ENCODE data around the gene PATE3. TPM values are rescaled to one million over a fixed set of nuclear protein-coding genes. Genes with fewer than 3 reads are reported as not detected.

PATE3 gene
- not detected in 2 replicates for total RNA-seq

DNA sequence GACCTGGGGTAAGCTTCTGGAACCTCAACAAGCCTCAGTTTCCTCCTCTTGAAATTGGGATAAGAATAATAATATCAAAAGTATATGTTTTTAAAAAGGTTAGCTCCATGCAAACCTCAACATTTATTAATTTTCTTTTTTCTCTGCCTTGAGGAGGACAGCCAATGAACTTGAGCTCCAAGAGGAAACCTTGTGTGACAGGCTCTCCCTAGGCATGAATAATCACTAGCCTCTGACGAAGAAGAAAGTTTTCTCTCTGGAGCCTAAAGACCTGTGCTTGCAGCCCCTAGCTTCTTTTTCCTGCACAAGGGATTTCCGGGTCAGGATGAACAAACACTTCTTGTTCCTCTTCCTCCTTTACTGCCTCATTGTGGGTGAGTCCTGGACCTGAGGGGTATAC lies at the start of gene PATE3:
PATE3 (plus strand) TSS at position 301 of the 400 bp plus-strand sequence; CDS start at position 326, 25 bp downstream.
- intact Hi-C loops (cut with micrococcal nuclease), result no loop called here
- Mint-ChIP-seq H3K27me3 (ENCODE audit: low read depth) (no peaks in the 10 kb centered on the region), H3K36me3 (ENCODE audit: low read depth) (no peaks in the 10 kb centered on the region), H3K9me3 (no peaks in the 10 kb centered on the region), H3K4me3 (ENCODE audit: low read depth) (no peak within 1 kb of the TSS), H3K27ac (no peak within 1 kb of the TSS), H3K4me1 (ENCODE audit: low read depth) (peaks cover 2% of the 10 kb centered on the region)
- DNase-seq (ENCODE audit: low spot score), result no peak

DNA sequence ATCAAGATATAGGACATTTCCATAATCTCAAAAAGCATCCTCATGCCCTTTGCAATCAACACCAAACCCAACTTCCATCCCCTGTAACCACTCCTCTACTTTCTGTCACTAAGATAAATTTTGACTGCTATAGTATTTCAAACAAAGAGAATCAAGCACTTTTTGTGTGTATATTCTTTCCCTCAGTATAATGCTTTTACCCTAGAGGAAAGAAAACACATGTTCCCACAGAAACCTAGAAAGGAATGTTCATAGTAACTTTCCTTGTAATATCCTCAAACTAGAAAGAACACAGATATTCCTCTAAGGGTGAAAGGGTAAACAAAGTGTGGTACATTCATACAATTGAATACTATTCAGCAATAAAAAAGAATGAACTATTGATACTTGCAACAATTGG lies 47.3 kb upstream of the PATE3 start:
- Mint-ChIP-seq H3K27ac (no peak overlapping the region), H3K4me3 (ENCODE audit: low read depth) (no peak overlapping the region), H3K27me3 (ENCODE audit: low read depth) (peaks cover 18% of the 10 kb centered on the region), H3K36me3 (ENCODE audit: low read depth) (no peaks in the 10 kb centered on the region), H3K4me1 (ENCODE audit: low read depth) (no peaks in the 10 kb centered on the region), H3K9me3 (no peaks in the 10 kb centered on the region)
- DNase-seq (ENCODE audit: low spot score), result no peak
- intact Hi-C loops (cut with micrococcal nuclease), result no loop called here

DNA sequence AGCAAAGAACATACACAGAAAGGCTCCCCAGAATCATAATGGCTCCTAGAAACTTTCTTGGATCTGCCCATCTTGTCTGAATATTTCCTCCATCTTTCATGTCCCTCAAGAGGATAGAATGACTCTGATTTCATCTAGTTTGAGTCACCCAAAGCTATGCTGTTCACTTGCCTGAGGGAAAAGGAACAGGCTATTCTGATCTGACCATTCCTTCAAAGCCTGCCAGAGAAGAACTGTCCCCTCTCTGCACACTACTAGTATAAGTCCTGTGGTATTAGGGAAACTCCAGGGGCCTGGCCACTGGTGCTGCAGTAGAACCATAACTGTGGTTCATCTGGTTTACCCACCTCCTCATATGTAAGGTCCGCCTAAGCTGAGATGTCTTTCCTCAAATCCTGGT lies 44.2 kb upstream of the PATE3 start:
- Mint-ChIP-seq H3K27ac (no peak overlapping the region), H3K36me3 (ENCODE audit: low read depth) (no peaks in the 10 kb centered on the region), H3K4me3 (ENCODE audit: low read depth) (no peak overlapping the region), H3K4me1 (ENCODE audit: low read depth) (no peaks in the 10 kb centered on the region), H3K27me3 (ENCODE audit: low read depth) (peaks cover 7% of the 10 kb centered on the region), H3K9me3 (no peaks in the 10 kb centered on the region)
- DNase-seq (ENCODE audit: low spot score), result no peak
- intact Hi-C loops (cut with micrococcal nuclease), result no loop called here

- no peaks in the 10 kb centered on the region for H3K4me1 Mint-ChIP-seq (ENCODE audit: low read depth)
- no peak for DNase-seq (ENCODE audit: low spot score)
- H3K4me3 Mint-ChIP-seq (ENCODE audit: low read depth), result no peak within 1 kb of the TSS
- intact Hi-C loops (cut with micrococcal nuclease), result no loop called here
- no peak within 1 kb of the TSS for H3K27ac Mint-ChIP-seq
- no peaks in the 10 kb centered on the region for H3K36me3 Mint-ChIP-seq (ENCODE audit: low read depth)
- H3K27me3 Mint-ChIP-seq (ENCODE audit: low read depth), result peaks cover 8% of the 10 kb centered on the region
- H3K9me3 Mint-ChIP-seq, result no peaks in the 10 kb centered on the region
Observed at GRCh38 chr11:125745979-125746378, 41.9 kb upstream of the PATE3 start, which contains the start of gene PATE1. Gene PATE1 (plus strand): TSS chr11:125746279. CDS start chr11:125746305, 26 bp downstream.

- Mint-ChIP-seq H3K27me3 (ENCODE audit: low read depth) (peaks cover 10% of the 10 kb centered on the region), H3K4me1 (ENCODE audit: low read depth) (no peaks in the 10 kb centered on the region), H3K36me3 (ENCODE audit: low read depth) (no peaks in the 10 kb centered on the region), H3K9me3 (no peaks in the 10 kb centered on the region), H3K27ac (no peak overlapping the region), H3K4me3 (ENCODE audit: low read depth) (no peak overlapping the region)
- DNase-seq (ENCODE audit: low spot score), result no peak
- intact Hi-C loops (cut with micrococcal nuclease), result no loop called here
Observed at GRCh38 chr11:125750629-125751028, 37.3 kb upstream of the PATE3 start.

GRCh38 chr11:125756050-125756449 lies 31.9 kb upstream of the PATE3 start:
- no peak overlapping the region for H3K27ac Mint-ChIP-seq
- H3K4me3 Mint-ChIP-seq (ENCODE audit: low read depth), result no peak overlapping the region
- DNase-seq (ENCODE audit: low spot score), result no peak
- H3K36me3 Mint-ChIP-seq (ENCODE audit: low read depth), result no peaks in the 10 kb centered on the region
- H3K27me3 Mint-ChIP-seq (ENCODE audit: low read depth), result peaks cover 17% of the 10 kb centered on the region
- no peaks in the 10 kb centered on the region for H3K9me3 Mint-ChIP-seq
- intact Hi-C loops (cut with micrococcal nuclease), result no loop called here
- no peaks in the 10 kb centered on the region for H3K4me1 Mint-ChIP-seq (ENCODE audit: low read depth)

DNA sequence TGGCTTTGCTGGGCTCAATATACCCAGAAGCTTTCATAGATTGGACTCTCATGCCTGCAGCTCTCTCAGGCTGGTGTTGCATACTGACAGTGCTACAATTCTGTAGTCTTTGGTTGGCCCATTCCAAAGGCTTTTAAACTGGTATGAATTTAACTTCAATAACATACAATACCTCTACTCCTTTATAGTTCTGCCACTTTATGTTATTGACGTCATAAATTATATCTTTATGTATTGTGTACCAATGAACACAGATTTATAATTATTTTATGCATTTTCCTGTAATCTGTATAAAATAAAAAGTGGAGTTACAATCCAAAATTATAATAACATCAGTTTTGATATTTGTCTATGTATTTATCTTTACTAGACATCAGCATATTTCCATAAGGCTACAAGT lies 25.5 kb upstream of the PATE3 start:
- Mint-ChIP-seq H3K9me3 (no peaks in the 10 kb centered on the region), H3K4me3 (ENCODE audit: low read depth) (no peak overlapping the region), H3K27ac (no peak overlapping the region), H3K27me3 (ENCODE audit: low read depth) (peaks cover 17% of the 10 kb centered on the region), H3K36me3 (ENCODE audit: low read depth) (no peaks in the 10 kb centered on the region), H3K4me1 (ENCODE audit: low read depth) (no peaks in the 10 kb centered on the region)
- intact Hi-C loops (cut with micrococcal nuclease), result no loop called here
- no peak for DNase-seq (ENCODE audit: low spot score)

- H3K4me3 Mint-ChIP-seq (ENCODE audit: low read depth), result no peak overlapping the region
- H3K9me3 Mint-ChIP-seq, result no peaks in the 10 kb centered on the region
- H3K27ac Mint-ChIP-seq, result no peak overlapping the region
- H3K27me3 Mint-ChIP-seq (ENCODE audit: low read depth), result peaks cover 14% of the 10 kb centered on the region
- no peaks in the 10 kb centered on the region for H3K4me1 Mint-ChIP-seq (ENCODE audit: low read depth)
- intact Hi-C loops (cut with micrococcal nuclease), result no loop called here
- DNase-seq (ENCODE audit: low spot score), result no peak
- no peaks in the 10 kb centered on the region for H3K36me3 Mint-ChIP-seq (ENCODE audit: low read depth)
Observed at GRCh38 chr11:125763483-125763882, 24.4 kb upstream of the PATE3 start.

DNA sequence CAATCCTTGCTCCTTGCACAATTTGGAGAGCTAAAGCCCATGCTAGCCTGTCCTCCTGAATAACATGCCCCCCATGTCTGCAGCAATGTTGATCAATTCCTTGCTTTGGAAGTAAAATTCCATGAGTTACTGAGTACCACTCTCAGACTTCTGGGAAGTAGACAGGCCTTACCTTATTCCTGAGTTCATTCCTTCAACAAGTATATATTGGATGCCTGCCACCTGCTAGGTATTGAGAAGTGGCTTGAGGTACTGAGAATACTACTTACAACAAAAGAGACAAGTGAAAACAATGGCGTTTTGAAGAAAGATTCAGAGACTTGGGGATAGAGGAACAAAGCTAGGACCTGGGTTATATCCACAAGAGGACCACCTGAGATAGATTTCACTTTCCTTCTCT lies 21.7 kb upstream of the PATE3 start:
- Mint-ChIP-seq H3K9me3 (no peaks in the 10 kb centered on the region), H3K27ac (no peak overlapping the region), H3K4me3 (ENCODE audit: low read depth) (no peak overlapping the region), H3K27me3 (ENCODE audit: low read depth) (peaks cover 15% of the 10 kb centered on the region), H3K36me3 (ENCODE audit: low read depth) (no peaks in the 10 kb centered on the region), H3K4me1 (ENCODE audit: low read depth) (no peaks in the 10 kb centered on the region)
- intact Hi-C loops (cut with micrococcal nuclease), result no loop called here
- DNase-seq (ENCODE audit: low spot score), result no peak

- no peaks in the 10 kb centered on the region for H3K4me1 Mint-ChIP-seq (ENCODE audit: low read depth)
- H3K27me3 Mint-ChIP-seq (ENCODE audit: low read depth), result peaks cover 15% of the 10 kb centered on the region
- H3K36me3 Mint-ChIP-seq (ENCODE audit: low read depth), result no peaks in the 10 kb centered on the region
- DNase-seq (ENCODE audit: low spot score), result no peak
- H3K4me3 Mint-ChIP-seq (ENCODE audit: low read depth), result no peak overlapping the region
- intact Hi-C loops (cut with micrococcal nuclease), result no loop called here
- H3K9me3 Mint-ChIP-seq, result no peaks in the 10 kb centered on the region
- no peak overlapping the region for H3K27ac Mint-ChIP-seq
Observed at GRCh38 chr11:125768336-125769046, 19.4 kb upstream of the PATE3 start.

GRCh38 chr11:125770583-125770982 lies 17.3 kb upstream of the PATE3 start:
- no peak overlapping the region for H3K27ac Mint-ChIP-seq
- no peaks in the 10 kb centered on the region for H3K36me3 Mint-ChIP-seq (ENCODE audit: low read depth)
- H3K9me3 Mint-ChIP-seq, result no peaks in the 10 kb centered on the region
- intact Hi-C loops (cut with micrococcal nuclease), result no loop called here
- H3K27me3 Mint-ChIP-seq (ENCODE audit: low read depth), result peaks cover 10% of the 10 kb centered on the region
- DNase-seq (ENCODE audit: low spot score), result no peak
- no peaks in the 10 kb centered on the region for H3K4me1 Mint-ChIP-seq (ENCODE audit: low read depth)
- no peak overlapping the region for H3K4me3 Mint-ChIP-seq (ENCODE audit: low read depth)

- no peak for DNase-seq (ENCODE audit: low spot score)
- Mint-ChIP-seq H3K4me1 (ENCODE audit: low read depth) (no peaks in the 10 kb centered on the region), H3K36me3 (ENCODE audit: low read depth) (no peaks in the 10 kb centered on the region), H3K9me3 (no peaks in the 10 kb centered on the region), H3K4me3 (ENCODE audit: low read depth) (no peak overlapping the region), H3K27me3 (ENCODE audit: low read depth) (peaks cover 8% of the 10 kb centered on the region), H3K27ac (no peak overlapping the region)
- intact Hi-C loops (cut with micrococcal nuclease), result no loop called here
Observed at GRCh38 chr11:125772834-125773505, 15.0 kb upstream of the PATE3 start.

DNA sequence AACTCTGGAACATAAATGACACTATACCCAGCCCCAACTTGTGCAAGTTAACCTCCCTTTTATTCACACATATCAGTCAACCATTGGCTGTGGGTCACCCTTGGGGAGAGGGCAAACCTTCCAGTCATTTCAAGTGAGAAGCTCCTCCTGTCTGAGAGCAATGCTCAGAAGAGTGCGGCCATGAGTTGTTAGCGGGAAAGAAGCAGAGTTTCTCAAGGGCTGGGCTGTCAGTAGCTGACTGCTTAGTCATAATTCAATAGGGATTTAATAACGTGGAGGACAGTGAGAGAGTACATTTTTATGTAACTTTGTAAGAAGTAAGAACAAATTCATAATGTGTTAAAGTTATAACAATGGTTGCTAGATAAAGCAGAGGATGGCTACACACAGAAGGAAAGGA lies 14.4 kb upstream of the PATE3 start:
- H3K36me3 Mint-ChIP-seq (ENCODE audit: low read depth), result no peaks in the 10 kb centered on the region
- DNase-seq (ENCODE audit: low spot score), result no peak
- H3K27me3 Mint-ChIP-seq (ENCODE audit: low read depth), result peaks cover 8% of the 10 kb centered on the region
- intact Hi-C loops (cut with micrococcal nuclease), result no loop called here
- H3K4me3 Mint-ChIP-seq (ENCODE audit: low read depth), result no peak overlapping the region
- H3K9me3 Mint-ChIP-seq, result no peaks in the 10 kb centered on the region
- H3K4me1 Mint-ChIP-seq (ENCODE audit: low read depth), result no peaks in the 10 kb centered on the region
- no peak overlapping the region for H3K27ac Mint-ChIP-seq
